GM12874 (cell line): Measurements from ENCODE around the gene CTXND1.

Experiments used
- CTCF ChIP-seq: IDR thresholded peaks from 2 replicates; pipeline ENCODE4 v1.5.1; 2011; ENCODE audit warnings: low read depth, mild to moderate bottlenecking, control low read depth, low read length, moderate library complexity; ENCODE audit not compliant: insufficient read depth

CTXND1 gene

GRCh38 chr15:80173022-80173759 lies 78.8 kb downstream of the CTXND1 start:
- peak; percentile 81 for TF ChIP-seq CTCF

- TF ChIP-seq CTCF = no peak
These were observed 79.6 kb downstream of the CTXND1 start for GRCh38 chr15:80172401-80172800.

GRCh38 chr15:80171787-80172186 lies 80.2 kb downstream of the CTXND1 start:
- TF ChIP-seq CTCF = no peak

- no peak for TF ChIP-seq CTCF
These were observed 81.4 kb downstream of the CTXND1 start for GRCh38 chr15:80170596-80170995.

GRCh38 chr15:80169768-80170357 lies 82.2 kb downstream of the CTXND1 start:
- no peak for TF ChIP-seq CTCF

- no peak for TF ChIP-seq CTCF
These were observed 83.6 kb downstream of the CTXND1 start for GRCh38 chr15:80168421-80168820.

- TF ChIP-seq CTCF = no peak
These were observed 84.1 kb downstream of the CTXND1 start for GRCh38 chr15:80167936-80168335.
